ENCODE measurements around the gene A2ML1. TPM values are rescaled to one million over a fixed set of nuclear protein-coding genes. Genes with fewer than 3 reads are reported as not detected.

Gene A2ML1
- total and polyA plus RNA-seq, 2 of the 4 experiments (the other 2 are of a cell fraction) = not detected

- Histone ChIP-seq H3K27me3 (ENCODE audit: control insufficient read depth, insufficient read depth, low read length) (no peaks in the 10 kb centered on the region), H2AFZ (replicated peaks; ENCODE audit: low read length, poor library complexity) (no peak overlapping the region), H3K56ac (ENCODE audit: extremely low read depth, insufficient read depth, low read length) (no peak overlapping the region), H4K8ac (ENCODE audit: low read depth in 2 of 2, low read length in 2 of 2) (no peak overlapping the region), H2BK5ac (ENCODE audit: low read depth, low read length, poor library complexity, severe bottlenecking) (no peak overlapping the region), H4K5ac (ENCODE audit: low read depth, low read length) (no peak overlapping the region), H3K9ac (ENCODE audit: low read depth, low read length) (no peak overlapping the region), H3K27ac (ENCODE audit: insufficient read depth, low read length) (no peak overlapping the region), H3K9me1 (ENCODE audit: insufficient read depth, low read length) (no peaks in the 10 kb centered on the region), H3K79me1 (ENCODE audit: low read depth in 1 of 2, low read length in 2 of 2) (no peaks in the 10 kb centered on the region), H3K23ac (ENCODE audit: low read depth, low read length) (no peak overlapping the region), H3K4ac (ENCODE audit: low read depth, low read length) (no peak overlapping the region), H3K4me2 (ENCODE audit: low read depth, low read length) (no peak overlapping the region), H3K36me3 (ENCODE audit: control insufficient read depth, insufficient read depth, low read length) (no peaks in the 10 kb centered on the region), H3K4me3 (ENCODE audit: insufficient read depth, low read depth, low read length) (no peak overlapping the region), H4K20me1 (ENCODE audit: insufficient read depth, low read length) (no peaks in the 10 kb centered on the region), H4K91ac (ENCODE audit: insufficient read depth, low read depth, low read length) (no peak overlapping the region), H2BK120ac (ENCODE audit: low read depth, low read length) (no peak overlapping the region), H2BK20ac (ENCODE audit: low read depth, low read length) (no peak overlapping the region), H2AK5ac (ENCODE audit: low read depth, low read length) (no peak overlapping the region), H3K4me1 (ENCODE audit: control insufficient read depth, insufficient read depth, low read length) (no peaks in the 10 kb centered on the region), H3K9me3 (ENCODE audit: control insufficient read depth, insufficient read depth, low read length) (no peaks in the 10 kb centered on the region), H2BK15ac (ENCODE audit: low read depth, low read length) (no peak overlapping the region), H2AK9ac (replicated peaks; ENCODE audit: low read depth, low read length, poor library complexity) (no peak overlapping the region), H3K14ac (replicated peaks; ENCODE audit: low read depth, low read length) (no peak overlapping the region), H3K18ac (ENCODE audit: low read depth, low read length) (no peak overlapping the region)
- dilution Hi-C loops (cut with HindIII; ENCODE audit: low sequenced_read_pairs, unreplicated experiment) = no loop called here
- intact Hi-C loops (cut with micrococcal nuclease) = no loop called here
- in situ Hi-C loops (cut with MboI; ENCODE audit: low sequenced_read_pairs) = no loop called here
- no peak for ATAC-seq (ENCODE audit: low read depth)
- ChIA-PET POLR2A (ENCODE audit: unreplicated experiment) (no interaction called here), CTCF (no interaction called here)
- DNase-seq = no peak
- TF ChIP-seq, protein P1, sequence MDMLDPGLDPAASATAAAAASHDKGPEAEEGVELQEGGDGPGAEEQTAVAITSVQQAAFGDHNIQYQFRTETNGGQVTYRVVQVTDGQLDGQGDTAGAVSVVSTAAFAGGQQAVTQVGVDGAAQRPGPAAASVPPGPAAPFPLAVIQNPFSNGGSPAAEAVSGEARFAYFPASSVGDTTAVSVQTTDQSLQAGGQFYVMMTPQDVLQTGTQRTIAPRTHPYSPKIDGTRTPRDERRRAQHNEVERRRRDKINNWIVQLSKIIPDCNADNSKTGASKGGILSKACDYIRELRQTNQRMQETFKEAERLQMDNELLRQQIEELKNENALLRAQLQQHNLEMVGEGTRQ (IDR thresholded peaks at IDR 0.05; ENCODE audit: low read depth, low read length) = no peak
- TF ChIP-seq RFX5 (IDR thresholded peaks at IDR 0.05; ENCODE audit: low read depth, low read length) = no peak
- TF ChIP-seq MXI1 (IDR thresholded peaks at IDR 0.05; ENCODE audit: borderline replicate concordance, low read depth, low read length) = no peak
- no peak for TF ChIP-seq POLR2A (IDR thresholded peaks at IDR 0.05; ENCODE audit: low read depth, low read length)
- no peak for TF ChIP-seq FOS (IDR thresholded peaks at IDR 0.05; ENCODE audit: low read depth, low read length)
- no peak for TF ChIP-seq CHD1 (IDR thresholded peaks at IDR 0.05; ENCODE audit: low read depth, low read length)
- TF ChIP-seq SMC3 (IDR thresholded peaks at IDR 0.05; ENCODE audit: low read depth, low read length) = no peak
- no peak for TF ChIP-seq CEBPB (IDR thresholded peaks at IDR 0.05; ENCODE audit: low read depth, low read length)
- no peak for TF ChIP-seq NFE2L2 (IDR thresholded peaks at IDR 0.05; ENCODE audit: low read depth, low read length)
- no peak for TF ChIP-seq MAZ (IDR thresholded peaks at IDR 0.05; ENCODE audit: borderline replicate concordance, low read depth, low read length)
- TF ChIP-seq MAFK (IDR thresholded peaks at IDR 0.05; ENCODE audit: low read depth, low read length) = no peak
- no TSS peak for BruUV-seq (replicated peaks)
- no CpG with 5 or more reads among the region's 4 CpGs for WGBS, 2 experiments (ENCODE audit: extremely low coverage in 2 of 2, insufficient read length in 1 of 2)
Observed at GRCh38 chr12:8841778-8842177, 19.4 kb downstream of the A2ML1 start.
